ENCODE results near the gene GJC1. TPM values are rescaled to one million over a fixed set of nuclear protein-coding genes. Genes with fewer than 3 reads are reported as not detected.
A peak's percentile ranks its signal among the peaks of the same experiment; 100 is the strongest.

Gene GJC1
- 63.4 and 76.9 TPM in 2 replicates for total RNA-seq (ENCODE audit: low replicate concordance)

DNA sequence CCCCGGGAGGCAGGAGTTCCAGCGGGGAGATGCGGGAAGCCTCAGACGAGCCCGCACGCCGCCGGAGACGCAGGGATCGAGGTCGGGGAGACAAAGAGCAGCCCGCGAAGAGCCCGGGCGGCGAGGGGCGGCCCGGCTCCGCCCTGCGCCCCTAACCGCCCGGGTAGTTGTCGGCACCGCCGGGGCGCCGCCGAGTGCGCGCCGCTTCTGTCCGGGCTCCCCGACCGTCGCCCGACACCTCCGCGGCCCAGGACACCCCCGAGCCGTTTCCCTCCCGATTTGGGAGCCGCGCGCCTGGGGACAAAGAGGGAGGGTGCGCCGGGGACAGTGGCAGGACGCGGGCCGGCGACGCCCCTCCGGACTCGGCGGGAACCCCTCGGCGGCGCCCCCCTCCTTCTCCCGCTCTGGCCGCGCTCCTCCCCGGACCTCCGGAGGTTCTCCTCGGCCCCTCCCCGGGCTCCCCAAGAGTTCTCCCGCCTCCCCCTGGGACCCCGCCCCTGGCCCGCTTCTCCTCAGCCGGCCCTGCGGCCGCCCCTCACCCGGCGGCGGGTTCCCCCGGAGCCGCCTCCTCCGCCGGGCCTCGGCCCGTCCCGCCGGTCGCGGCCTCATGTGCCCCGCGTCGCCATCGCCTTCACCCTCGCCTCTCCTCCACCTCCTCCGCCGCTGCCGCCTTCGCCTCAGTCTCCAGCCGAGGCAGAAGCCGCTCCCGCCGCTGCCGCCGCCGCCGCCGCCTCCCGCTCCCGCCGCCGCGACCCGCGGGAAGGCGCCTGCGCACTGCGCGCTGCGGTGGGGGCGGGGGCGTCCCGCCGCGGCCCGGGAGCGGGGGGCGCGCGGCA, at the start of gene GJC1:
Gene GJC1 (minus strand): TSS at position 765 of the 836 bp plus-strand sequence. CDS start 24,470 bp downstream, outside the sequence.
- Histone ChIP-seq H3K4me3 (peak within 1 kb of the TSS; percentile 87), H3K4me1 (peaks cover 17% of the 10 kb centered on the region), H3K9me3 (ENCODE audit: low read depth) (no peaks in the 10 kb centered on the region), H3K79me2 (ENCODE audit: low read depth) (peaks cover 58% of the 10 kb centered on the region), H3K27ac (peak within 1 kb of the TSS; percentile 86), H3K9ac (peak within 1 kb of the TSS; percentile 91), H3K27me3 (no peaks in the 10 kb centered on the region), H4K20me1 (ENCODE audit: low read depth) (peaks cover 43% of the 10 kb centered on the region), H2AFZ (replicated peaks) (peak within 1 kb of the TSS; percentile 83), H3K36me3 (no peaks in the 10 kb centered on the region), H3K4me2 (peak within 1 kb of the TSS; percentile 97), H3F3A (ENCODE audit: low read depth) (peaks cover 23% of the 10 kb centered on the region)
- Mint-ChIP-seq H3K9me3 (no peaks in the 10 kb centered on the region), H3K4me1 (peaks cover 33% of the 10 kb centered on the region), H3K4me3 (peak within 1 kb of the TSS; percentile 95), H3K27me3 (ENCODE audit: insufficient read depth, low read depth) (peaks cover 11% of the 10 kb centered on the region), H3K27ac (peak within 1 kb of the TSS; percentile 97), H3K36me3 (no peaks in the 10 kb centered on the region)
- TF ChIP-seq, protein P1, sequence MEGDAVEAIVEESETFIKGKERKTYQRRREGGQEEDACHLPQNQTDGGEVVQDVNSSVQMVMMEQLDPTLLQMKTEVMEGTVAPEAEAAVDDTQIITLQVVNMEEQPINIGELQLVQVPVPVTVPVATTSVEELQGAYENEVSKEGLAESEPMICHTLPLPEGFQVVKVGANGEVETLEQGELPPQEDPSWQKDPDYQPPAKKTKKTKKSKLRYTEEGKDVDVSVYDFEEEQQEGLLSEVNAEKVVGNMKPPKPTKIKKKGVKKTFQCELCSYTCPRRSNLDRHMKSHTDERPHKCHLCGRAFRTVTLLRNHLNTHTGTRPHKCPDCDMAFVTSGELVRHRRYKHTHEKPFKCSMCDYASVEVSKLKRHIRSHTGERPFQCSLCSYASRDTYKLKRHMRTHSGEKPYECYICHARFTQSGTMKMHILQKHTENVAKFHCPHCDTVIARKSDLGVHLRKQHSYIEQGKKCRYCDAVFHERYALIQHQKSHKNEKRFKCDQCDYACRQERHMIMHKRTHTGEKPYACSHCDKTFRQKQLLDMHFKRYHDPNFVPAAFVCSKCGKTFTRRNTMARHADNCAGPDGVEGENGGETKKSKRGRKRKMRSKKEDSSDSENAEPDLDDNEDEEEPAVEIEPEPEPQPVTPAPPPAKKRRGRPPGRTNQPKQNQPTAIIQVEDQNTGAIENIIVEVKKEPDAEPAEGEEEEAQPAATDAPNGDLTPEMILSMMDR (IDR thresholded peaks at IDR 0.05), result no peak
- TF ChIP-seq EZH2phosphoT487 (IDR thresholded peaks at IDR 0.05) (no peak), EZH2 (IDR thresholded peaks at IDR 0.05) (no peak)
- peak; percentile 85 for DNase-seq (ENCODE audit: low spot score)

DNA sequence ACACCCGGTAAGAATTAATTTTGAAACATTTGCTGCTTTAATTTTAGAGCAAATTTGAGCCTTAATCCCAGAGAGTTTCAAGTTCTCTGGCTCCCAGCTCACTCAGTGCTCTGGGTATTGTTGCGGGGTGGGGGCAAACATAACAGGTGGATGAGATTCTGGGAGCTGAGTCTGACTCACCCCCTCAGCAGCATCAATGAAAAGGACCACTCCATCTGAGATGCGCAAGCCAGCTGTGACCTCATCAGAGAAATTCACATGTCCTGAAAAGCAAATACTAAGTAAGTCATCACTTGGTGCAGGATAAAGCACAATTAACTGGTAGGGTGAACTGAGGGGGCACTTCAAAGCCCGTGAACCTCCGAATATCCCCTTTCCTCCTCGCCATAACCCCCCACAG, 49.3 kb upstream of the GJC1 start:
- peaks cover 4% of the 10 kb centered on the region for H3K27me3 Mint-ChIP-seq (ENCODE audit: insufficient read depth, low read depth)
- no peak overlapping the region for H3K27ac Mint-ChIP-seq
- H3K9ac ChIP-seq, result no peak overlapping the region
- no peaks in the 10 kb centered on the region for H4K20me1 ChIP-seq (ENCODE audit: low read depth)
- no peak overlapping the region for H3K27ac ChIP-seq
- H2AFZ ChIP-seq (replicated peaks), result no peak overlapping the region
- no peak for DNase-seq (ENCODE audit: low spot score)
- H3F3A ChIP-seq (ENCODE audit: low read depth), result peaks cover 7% of the 10 kb centered on the region
- no peaks in the 10 kb centered on the region for H3K9me3 Mint-ChIP-seq
- H3K4me1 ChIP-seq, result no peaks in the 10 kb centered on the region
- no peaks in the 10 kb centered on the region for H3K27me3 ChIP-seq
- no peaks in the 10 kb centered on the region for H3K4me1 Mint-ChIP-seq
- no peak overlapping the region for H3K4me2 ChIP-seq
- H3K79me2 ChIP-seq (ENCODE audit: low read depth), result no peaks in the 10 kb centered on the region
- peaks cover 6% of the 10 kb centered on the region for H3K36me3 ChIP-seq
- no peaks in the 10 kb centered on the region for H3K9me3 ChIP-seq (ENCODE audit: low read depth)
- TF ChIP-seq EZH2 (IDR thresholded peaks at IDR 0.05) (no peak), EZH2phosphoT487 (IDR thresholded peaks at IDR 0.05) (no peak)
- TF ChIP-seq, protein P1 (IDR thresholded peaks at IDR 0.05), result no peak
- no peak overlapping the region for H3K4me3 ChIP-seq
- peaks cover 23% of the 10 kb centered on the region for H3K36me3 Mint-ChIP-seq
- no peak overlapping the region for H3K4me3 Mint-ChIP-seq

DNA sequence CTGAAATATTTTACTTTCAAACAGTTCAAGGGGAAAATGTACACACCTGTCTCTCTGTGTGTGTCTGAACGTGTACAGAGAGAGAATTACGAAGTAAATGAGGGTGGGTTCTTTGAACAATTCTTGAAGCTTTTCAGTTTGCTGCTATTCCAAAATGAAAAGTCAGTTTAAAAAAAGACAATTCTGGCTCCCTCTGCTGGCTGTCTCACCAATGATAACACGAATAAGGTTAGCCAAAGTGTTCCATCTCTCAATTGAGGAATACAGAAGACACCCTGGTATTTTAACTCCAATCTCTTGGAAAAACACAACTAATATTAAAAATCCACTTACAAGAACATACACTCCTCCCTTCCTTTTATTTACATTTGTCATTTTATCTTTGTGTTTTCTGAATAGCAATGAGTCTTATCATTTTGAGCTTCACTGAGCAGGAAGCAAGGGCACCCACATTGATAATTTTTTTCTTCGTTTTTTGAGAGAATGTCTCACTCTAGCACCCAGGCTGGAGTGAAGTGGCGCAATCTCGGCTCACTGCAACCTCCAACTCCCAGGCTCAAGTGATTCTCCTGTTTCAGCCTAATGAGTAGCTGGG, 48.6 kb upstream of the GJC1 start:
- H3K4me1 ChIP-seq, result no peaks in the 10 kb centered on the region
- Mint-ChIP-seq H3K27me3 (ENCODE audit: insufficient read depth, low read depth) (peaks cover 4% of the 10 kb centered on the region), H3K27ac (no peak overlapping the region), H3K4me3 (no peak overlapping the region), H3K4me1 (no peaks in the 10 kb centered on the region), H3K36me3 (peaks cover 25% of the 10 kb centered on the region), H3K9me3 (no peaks in the 10 kb centered on the region)
- TF ChIP-seq EZH2phosphoT487 (IDR thresholded peaks at IDR 0.05) (no peak), EZH2 (IDR thresholded peaks at IDR 0.05) (no peak)
- TF ChIP-seq, protein P1 (IDR thresholded peaks at IDR 0.05), result peak; percentile 73
- H3K4me2 ChIP-seq, result no peak overlapping the region
- no peaks in the 10 kb centered on the region for H3K27me3 ChIP-seq
- peak; percentile 52 for DNase-seq (ENCODE audit: low spot score)
- no peak overlapping the region for H2AFZ ChIP-seq (replicated peaks)
- H3K36me3 ChIP-seq, result peaks cover 6% of the 10 kb centered on the region
- no peak overlapping the region for H3K9ac ChIP-seq
- no peaks in the 10 kb centered on the region for H3K79me2 ChIP-seq (ENCODE audit: low read depth)
- H4K20me1 ChIP-seq (ENCODE audit: low read depth), result no peaks in the 10 kb centered on the region
- no peak overlapping the region for H3K4me3 ChIP-seq
- H3K27ac ChIP-seq, result no peak overlapping the region
- no peaks in the 10 kb centered on the region for H3K9me3 ChIP-seq (ENCODE audit: low read depth)
- H3F3A ChIP-seq (ENCODE audit: low read depth), result peaks cover 7% of the 10 kb centered on the region

Measured in neural progenitor cell (in vitro differentiated cells).